ENCODE data around the gene TNIP2. TPM values are rescaled to one million over a fixed set of nuclear protein-coding genes. Genes with fewer than 3 reads are reported as not detected.

Gene TNIP2
- total RNA-seq, 1 donor from 2014 or later = 29.6 TPM

DNA sequence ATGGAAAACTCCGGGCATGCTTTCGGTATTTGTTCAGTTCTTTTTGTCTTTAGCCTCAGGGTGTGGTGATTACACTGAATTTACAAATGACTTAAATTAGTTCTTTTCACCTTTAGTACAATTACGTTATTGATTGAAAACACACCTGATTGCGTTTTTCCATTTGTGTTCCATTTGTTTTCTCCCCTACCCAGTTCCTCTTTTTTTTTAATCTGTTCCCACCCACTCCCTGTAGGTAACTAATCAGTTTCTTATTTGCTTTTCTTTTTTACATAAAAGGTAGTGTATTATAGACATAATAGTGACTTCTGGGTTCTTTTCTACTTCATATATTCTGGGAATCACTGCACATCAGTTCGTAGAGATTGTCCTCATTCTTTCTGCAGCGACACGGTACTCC, 53.4 kb downstream of the TNIP2 start:
- intact Hi-C loops (cut with DNase I) = no loop called here
- DNase-seq (ENCODE audit: missing footprints) (no peak), ATAC-seq (no peak)

DNA sequence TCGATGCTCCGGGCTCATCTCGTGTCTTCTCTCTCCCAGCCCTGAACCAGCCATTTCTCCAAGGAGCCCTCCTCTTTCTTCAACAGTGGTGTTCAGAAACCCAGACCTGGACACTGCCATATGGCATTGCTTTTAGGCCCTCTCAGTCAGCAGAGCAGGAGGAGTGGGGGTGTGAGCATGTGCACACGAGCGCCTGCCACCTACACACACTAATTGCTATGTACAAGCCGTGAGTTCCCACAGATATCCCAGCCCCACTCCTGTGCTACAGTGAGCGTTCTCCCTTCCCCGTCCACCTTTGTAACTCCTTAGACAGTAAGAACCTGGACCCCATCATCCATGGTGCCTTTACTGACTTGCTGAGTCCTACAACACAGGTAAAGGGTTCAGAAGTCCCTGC, 53.8 kb downstream of the TNIP2 start:
- DNase-seq (ENCODE audit: missing footprints) (no peak), ATAC-seq (no peak)
- intact Hi-C loops (cut with DNase I) = no loop called here

DNA sequence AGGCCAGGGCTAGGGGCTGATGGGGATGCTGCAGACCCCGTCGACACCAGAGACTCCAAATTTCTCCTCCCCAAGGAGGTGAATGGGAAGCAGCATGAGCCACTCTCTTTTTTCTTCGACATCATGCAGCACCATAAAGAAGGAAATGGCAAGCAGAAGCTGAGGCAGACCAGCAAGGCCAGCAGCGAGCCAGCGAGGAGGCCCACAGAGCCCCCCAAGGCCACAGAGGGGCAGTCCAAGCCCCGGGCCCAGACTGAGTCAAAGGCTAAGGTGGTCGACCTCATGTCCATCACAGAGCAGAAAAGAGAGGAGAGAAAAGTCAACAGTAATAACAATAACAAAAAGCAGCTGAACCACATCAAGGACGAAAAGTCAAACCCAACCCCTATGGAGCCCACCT, 56.1 kb downstream of the TNIP2 start:
- no peak for DNase-seq (ENCODE audit: missing footprints)
- no peak for ATAC-seq
- intact Hi-C loops (cut with DNase I) = no loop called here

DNA sequence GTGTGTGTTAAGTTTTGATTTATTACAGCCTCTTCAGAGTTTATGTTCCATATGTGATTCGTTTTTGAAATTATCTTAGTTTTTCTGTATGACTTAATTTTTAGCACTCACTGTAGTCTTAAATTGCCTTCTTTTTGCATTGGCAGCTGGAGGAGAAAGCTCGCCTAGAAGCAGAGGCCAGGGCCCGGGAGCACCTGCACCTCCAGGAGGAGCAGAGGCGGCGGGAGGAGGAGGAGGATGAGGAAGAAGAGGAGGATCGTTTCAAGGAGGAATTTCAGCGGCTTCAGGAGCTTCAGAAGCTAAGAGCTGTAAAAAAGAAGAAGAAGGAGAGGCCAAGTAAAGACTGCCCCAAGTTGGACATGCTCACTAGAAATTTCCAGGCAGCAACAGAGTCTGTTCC, 56.6 kb downstream of the TNIP2 start:
- DNase-seq (ENCODE audit: missing footprints) (no peak), ATAC-seq (no peak)
- intact Hi-C loops (cut with DNase I) = no loop called here

DNA sequence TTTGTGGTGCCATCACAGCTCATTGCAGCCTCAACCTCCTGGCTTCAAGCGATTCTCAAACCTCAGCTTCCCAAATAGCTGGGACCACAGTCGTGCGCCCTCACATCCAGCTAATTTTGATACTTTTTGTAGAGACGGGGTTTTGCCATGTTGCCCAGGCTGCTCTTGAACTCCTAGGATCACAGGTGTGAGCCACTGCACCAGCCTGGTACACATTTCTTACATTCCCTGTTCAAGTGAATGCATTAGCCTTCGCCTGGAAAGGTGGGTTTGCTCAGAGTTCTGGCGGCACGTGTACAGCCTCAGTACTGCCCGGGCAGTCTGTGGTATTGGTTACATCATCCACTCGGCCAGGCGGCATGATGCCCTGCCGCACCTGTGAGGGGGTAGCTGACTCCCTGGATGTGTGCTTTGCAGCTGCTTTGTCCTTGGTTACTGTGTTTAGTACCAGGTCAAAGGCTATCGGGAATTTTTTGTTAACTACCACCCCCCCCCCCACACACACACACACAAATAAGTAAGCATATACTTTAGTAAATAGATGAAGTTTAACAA, 57.1 kb downstream of the TNIP2 start:
- ATAC-seq (no peak), DNase-seq (ENCODE audit: missing footprints) (no peak)
- intact Hi-C loops (cut with DNase I) = no loop called here

DNA sequence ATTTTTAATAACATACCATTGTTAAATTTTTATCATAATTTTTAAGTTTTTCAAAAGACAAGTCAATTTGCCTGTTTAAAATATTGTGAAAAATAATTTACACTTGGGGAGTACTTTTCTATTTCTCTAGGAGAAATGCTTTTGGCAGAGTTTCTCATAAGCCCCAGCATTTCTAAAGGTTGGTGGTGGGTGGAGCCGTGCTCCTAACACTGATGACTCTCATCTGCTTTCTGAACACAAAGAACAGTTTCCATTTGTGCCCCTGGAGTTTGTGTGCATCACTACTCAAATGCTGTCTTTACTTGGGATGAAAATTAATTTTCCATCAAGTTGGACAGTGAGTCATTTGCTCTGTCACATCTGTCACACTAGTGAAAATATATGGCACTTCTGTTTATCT, 57.6 kb downstream of the TNIP2 start:
- intact Hi-C loops (cut with DNase I) = no loop called here
- DNase-seq (ENCODE audit: missing footprints) = no peak
- ATAC-seq = no peak

DNA sequence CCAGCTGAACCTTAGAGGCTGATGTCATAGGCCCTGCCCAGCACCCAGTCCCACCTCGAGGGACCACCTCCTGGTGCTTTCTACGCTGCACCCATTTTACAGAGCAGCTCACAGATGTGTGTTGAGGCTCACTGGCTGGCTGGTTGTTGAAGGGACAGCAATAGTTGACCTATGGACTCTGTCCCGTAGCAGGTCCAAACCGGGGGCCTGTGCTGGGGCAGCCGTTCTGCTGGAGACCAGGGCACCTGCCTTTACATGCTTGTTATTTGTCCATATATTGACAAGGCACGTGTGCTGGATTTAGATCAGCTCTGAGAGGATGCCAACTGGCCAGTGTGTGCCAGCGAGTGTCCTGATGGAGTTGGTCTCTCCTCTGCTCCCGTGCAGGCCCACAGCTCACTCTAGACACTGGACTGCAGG, 58.1 kb downstream of the TNIP2 start:
- intact Hi-C loops (cut with DNase I) = no loop called here
- no peak for ATAC-seq
- DNase-seq (ENCODE audit: missing footprints) = no peak

DNA sequence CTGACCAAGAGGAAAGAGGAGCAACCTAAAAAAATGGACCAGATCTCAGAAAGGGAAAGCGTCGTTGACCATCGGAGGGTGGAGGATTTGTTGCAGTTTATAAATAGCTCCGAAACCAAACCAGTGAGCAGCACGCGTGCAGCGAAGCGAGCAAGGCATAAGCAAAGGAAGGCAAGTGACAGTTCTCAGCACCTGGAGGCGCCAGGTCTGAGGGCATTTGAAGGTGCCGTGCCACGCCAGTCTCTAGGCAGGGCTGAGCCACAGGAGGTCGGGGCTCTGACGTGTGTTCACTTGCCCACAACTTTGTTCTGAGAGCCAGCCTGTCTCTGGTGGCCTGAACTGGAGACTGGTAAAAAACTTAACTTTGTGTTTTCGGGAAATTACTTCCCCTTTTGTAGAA, 59.7 kb downstream of the TNIP2 start:
- DNase-seq (ENCODE audit: missing footprints) = no peak

DNA sequence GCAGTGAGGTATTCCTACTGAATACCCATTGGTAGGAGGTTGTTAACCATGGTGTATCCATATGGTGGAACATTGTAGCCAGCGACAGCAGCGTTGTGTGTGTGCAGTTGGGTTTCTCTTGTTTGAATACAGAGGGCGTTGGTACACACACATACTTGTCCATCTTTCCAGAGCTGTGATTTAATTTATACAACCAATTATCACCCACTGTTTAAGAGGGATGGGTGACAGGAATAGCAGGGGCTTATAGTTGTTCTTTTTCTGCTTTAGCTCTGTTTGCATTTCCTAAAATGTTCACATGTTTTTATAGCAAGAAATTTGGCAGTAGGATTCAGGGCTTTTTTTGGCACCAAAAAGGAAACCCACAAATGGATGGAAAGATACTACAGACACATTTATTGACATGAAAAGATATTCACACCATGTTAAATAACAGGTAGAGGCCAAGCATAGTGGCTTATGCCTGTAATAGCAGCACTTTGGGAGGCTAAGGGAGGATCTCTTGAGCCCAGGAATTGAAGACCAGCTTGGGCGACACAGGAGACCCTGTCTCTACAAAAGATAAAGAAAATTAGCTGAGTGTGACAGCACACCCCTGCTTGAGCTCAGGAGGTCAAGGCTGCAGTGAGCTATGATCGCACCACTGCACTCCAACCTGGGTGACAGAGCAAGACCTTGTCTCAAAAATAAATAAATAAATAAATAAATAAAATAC, 60.6 kb downstream of the TNIP2 start:
- intact Hi-C loops (cut with DNase I) = no loop called here
- ATAC-seq = no peak
- DNase-seq (ENCODE audit: missing footprints) = no peak

More for the DNA sequence above, 59.7 kb downstream of the TNIP2 start:
- intact Hi-C loops (cut with DNase I) = no loop called here
- ATAC-seq = no peak

DNA sequence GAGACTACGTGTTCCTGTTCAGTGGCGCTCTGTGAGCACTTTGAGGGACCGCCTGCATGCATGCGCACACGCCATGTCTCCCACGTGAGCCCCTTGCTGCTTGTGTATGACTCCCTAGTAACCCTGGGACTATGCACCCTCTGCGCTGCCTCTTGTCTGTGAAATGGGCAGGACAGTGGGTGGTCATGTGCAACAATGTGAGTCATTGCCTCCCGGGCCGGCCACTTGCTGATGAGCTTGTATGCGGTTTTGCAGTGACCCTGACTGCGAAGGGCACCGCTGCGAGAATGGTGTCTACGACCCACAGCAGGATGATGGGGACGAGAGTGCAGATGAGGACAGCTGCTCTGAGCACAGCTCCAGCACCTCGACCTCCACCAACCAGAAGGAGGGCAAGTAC, 61.4 kb downstream of the TNIP2 start:
- ATAC-seq (no peak), DNase-seq (ENCODE audit: missing footprints) (no peak)
- intact Hi-C loops (cut with DNase I) = no loop called here

DNA sequence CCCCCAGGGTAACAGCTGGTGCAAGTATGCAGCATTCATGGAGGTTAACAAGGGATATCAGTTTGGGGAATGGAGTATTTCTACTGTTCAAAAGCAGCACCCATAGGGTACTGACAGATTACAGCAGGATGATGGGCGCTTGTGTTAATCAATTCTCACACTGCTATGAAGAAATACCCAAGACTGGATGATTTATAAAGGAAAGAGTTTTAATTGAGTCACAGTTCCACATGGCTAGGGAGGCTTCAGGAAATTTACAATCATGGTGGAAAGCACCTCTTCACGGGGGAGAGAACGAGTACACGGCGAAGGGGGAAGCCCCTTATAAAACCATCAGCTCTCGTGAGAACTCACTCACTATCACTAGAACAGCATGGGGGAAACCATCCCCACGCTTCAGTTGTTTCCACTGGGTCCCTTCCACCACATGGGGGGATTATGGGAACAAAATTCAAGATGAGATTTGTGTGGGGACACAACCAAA, 64.1 kb downstream of the TNIP2 start:
- intact Hi-C loops (cut with DNase I) = no loop called here
- no peak for DNase-seq (ENCODE audit: missing footprints)
- ATAC-seq = no peak

Other genes with a start within 250 kb of the TNIP2 start
- gene FAM193A, start 219.7 kb downstream of the TNIP2 start, total RNA-seq = 14.9 TPM
- gene SH3BP2, start 36.7 kb upstream of the TNIP2 start, total RNA-seq = 32.2 TPM
- gene ADD1, start 87.5 kb upstream of the TNIP2 start, total RNA-seq = 231 TPM
- gene NOP14, start 207.1 kb upstream of the TNIP2 start, total RNA-seq = 18.3 TPM
- gene GRK4, start 207.2 kb upstream of the TNIP2 start, total RNA-seq = 7.7 TPM

Measured in Right ventricle myocardium inferior (tissue), 1 donor.